ENCODE results near the gene SEMA3D. TPM values are rescaled to one million over a fixed set of nuclear protein-coding genes. Genes with fewer than 3 reads are reported as not detected.

The SEMA3D gene
- total RNA-seq, 1 donor from 2014 or later = 0.47 TPM

- Mint-ChIP-seq H3K27ac (no peak overlapping the region), H3K36me3 (ENCODE audit: low read depth) (no peaks in the 10 kb centered on the region), H3K4me1 (no peaks in the 10 kb centered on the region), H3K4me3 (no peak overlapping the region), H3K27me3 (no peaks in the 10 kb centered on the region), H3K9me3 (no peaks in the 10 kb centered on the region)
- DNase-seq = no peak
- intact Hi-C loops (cut with micrococcal nuclease) = no loop called here
Measured at GRCh38 chr7:85070967-85071628, 115.8 kb downstream of the SEMA3D start.

GRCh38 chr7:85068799-85069198 is 118.1 kb downstream of the SEMA3D start:
- intact Hi-C loops (cut with micrococcal nuclease) = no loop called here
- no peaks in the 10 kb centered on the region for H3K27me3 Mint-ChIP-seq
- H3K4me3 Mint-ChIP-seq = no peak overlapping the region
- DNase-seq = no peak
- H3K4me1 Mint-ChIP-seq = no peaks in the 10 kb centered on the region
- no peak overlapping the region for H3K27ac Mint-ChIP-seq
- H3K9me3 Mint-ChIP-seq = no peaks in the 10 kb centered on the region
- H3K36me3 Mint-ChIP-seq (ENCODE audit: low read depth) = no peaks in the 10 kb centered on the region

- H3K27ac Mint-ChIP-seq = no peak overlapping the region
- H3K4me3 Mint-ChIP-seq = no peak overlapping the region
- no peak for DNase-seq
- H3K27me3 Mint-ChIP-seq = no peaks in the 10 kb centered on the region
- intact Hi-C loops (cut with micrococcal nuclease) = no loop called here
- no peaks in the 10 kb centered on the region for H3K4me1 Mint-ChIP-seq
- H3K36me3 Mint-ChIP-seq (ENCODE audit: low read depth) = no peaks in the 10 kb centered on the region
- no peaks in the 10 kb centered on the region for H3K9me3 Mint-ChIP-seq
Measured at GRCh38 chr7:85067371-85067770, 119.5 kb downstream of the SEMA3D start.

GRCh38 chr7:85065888-85066485 is 120.9 kb downstream of the SEMA3D start:
- DNase-seq = no peak
- no peaks in the 10 kb centered on the region for H3K9me3 Mint-ChIP-seq
- H3K4me1 Mint-ChIP-seq = no peaks in the 10 kb centered on the region
- no peak overlapping the region for H3K4me3 Mint-ChIP-seq
- H3K27ac Mint-ChIP-seq = no peak overlapping the region
- intact Hi-C loops (cut with micrococcal nuclease) = no loop called here
- H3K36me3 Mint-ChIP-seq (ENCODE audit: low read depth) = no peaks in the 10 kb centered on the region
- no peaks in the 10 kb centered on the region for H3K27me3 Mint-ChIP-seq

GRCh38 chr7:85065306-85065705 is 121.5 kb downstream of the SEMA3D start:
- Mint-ChIP-seq H3K27me3 (no peaks in the 10 kb centered on the region), H3K27ac (no peak overlapping the region), H3K36me3 (ENCODE audit: low read depth) (no peaks in the 10 kb centered on the region), H3K4me1 (no peaks in the 10 kb centered on the region), H3K9me3 (no peaks in the 10 kb centered on the region), H3K4me3 (no peak overlapping the region)
- no peak for DNase-seq
- intact Hi-C loops (cut with micrococcal nuclease) = no loop called here

- Mint-ChIP-seq H3K27me3 (no peaks in the 10 kb centered on the region), H3K27ac (no peak overlapping the region), H3K4me3 (no peak overlapping the region), H3K36me3 (ENCODE audit: low read depth) (no peaks in the 10 kb centered on the region), H3K9me3 (no peaks in the 10 kb centered on the region), H3K4me1 (no peaks in the 10 kb centered on the region)
- intact Hi-C loops (cut with micrococcal nuclease) = no loop called here
- no peak for DNase-seq
Measured at GRCh38 chr7:85062651-85063050, 124.2 kb downstream of the SEMA3D start.

GRCh38 chr7:85061456-85061855 is 125.4 kb downstream of the SEMA3D start:
- intact Hi-C loops (cut with micrococcal nuclease) = no loop called here
- Mint-ChIP-seq H3K36me3 (ENCODE audit: low read depth) (no peaks in the 10 kb centered on the region), H3K4me3 (no peak overlapping the region), H3K27me3 (no peaks in the 10 kb centered on the region), H3K4me1 (no peaks in the 10 kb centered on the region), H3K9me3 (no peaks in the 10 kb centered on the region), H3K27ac (no peak overlapping the region)
- no peak for DNase-seq

- H3K27me3 Mint-ChIP-seq = no peaks in the 10 kb centered on the region
- no peaks in the 10 kb centered on the region for H3K36me3 Mint-ChIP-seq (ENCODE audit: low read depth)
- intact Hi-C loops (cut with micrococcal nuclease) = no loop called here
- no peaks in the 10 kb centered on the region for H3K4me1 Mint-ChIP-seq
- H3K27ac Mint-ChIP-seq = no peak overlapping the region
- no peak for DNase-seq
- H3K9me3 Mint-ChIP-seq = no peaks in the 10 kb centered on the region
- H3K4me3 Mint-ChIP-seq = no peak overlapping the region
Measured at GRCh38 chr7:85060696-85061095, 126.2 kb downstream of the SEMA3D start.

GRCh38 chr7:85055906-85056305 is 130.9 kb downstream of the SEMA3D start:
- no peak overlapping the region for H3K27ac Mint-ChIP-seq
- no peaks in the 10 kb centered on the region for H3K9me3 Mint-ChIP-seq
- no peak for DNase-seq
- H3K27me3 Mint-ChIP-seq = no peaks in the 10 kb centered on the region
- no peak overlapping the region for H3K4me3 Mint-ChIP-seq
- H3K4me1 Mint-ChIP-seq = no peaks in the 10 kb centered on the region
- intact Hi-C loops (cut with micrococcal nuclease) = no loop called here
- no peaks in the 10 kb centered on the region for H3K36me3 Mint-ChIP-seq (ENCODE audit: low read depth)

- DNase-seq = no peak
- Mint-ChIP-seq H3K36me3 (ENCODE audit: low read depth) (no peaks in the 10 kb centered on the region), H3K27ac (no peak overlapping the region), H3K4me3 (no peak overlapping the region), H3K27me3 (no peaks in the 10 kb centered on the region), H3K4me1 (no peaks in the 10 kb centered on the region), H3K9me3 (no peaks in the 10 kb centered on the region)
- intact Hi-C loops (cut with micrococcal nuclease) = no loop called here
Measured at GRCh38 chr7:85055196-85055595, 131.7 kb downstream of the SEMA3D start.

- no peak overlapping the region for H3K27ac Mint-ChIP-seq
- no peaks in the 10 kb centered on the region for H3K27me3 Mint-ChIP-seq
- H3K4me1 Mint-ChIP-seq = no peaks in the 10 kb centered on the region
- no peaks in the 10 kb centered on the region for H3K9me3 Mint-ChIP-seq
- no peaks in the 10 kb centered on the region for H3K36me3 Mint-ChIP-seq (ENCODE audit: low read depth)
- intact Hi-C loops (cut with micrococcal nuclease) = no loop called here
- H3K4me3 Mint-ChIP-seq = no peak overlapping the region
- no peak for DNase-seq
Measured at GRCh38 chr7:85054306-85054705, 132.6 kb downstream of the SEMA3D start.

- DNase-seq = no peak
- Mint-ChIP-seq H3K27me3 (no peaks in the 10 kb centered on the region), H3K36me3 (ENCODE audit: low read depth) (no peaks in the 10 kb centered on the region), H3K4me1 (no peaks in the 10 kb centered on the region), H3K4me3 (no peak overlapping the region), H3K9me3 (no peaks in the 10 kb centered on the region), H3K27ac (no peak overlapping the region)
- intact Hi-C loops (cut with micrococcal nuclease) = no loop called here
Measured at GRCh38 chr7:85052894-85053293, 134.0 kb downstream of the SEMA3D start.

- DNase-seq = no peak
- H3K27me3 Mint-ChIP-seq = no peaks in the 10 kb centered on the region
- H3K27ac Mint-ChIP-seq = no peak overlapping the region
- no peaks in the 10 kb centered on the region for H3K36me3 Mint-ChIP-seq (ENCODE audit: low read depth)
- intact Hi-C loops (cut with micrococcal nuclease) = no loop called here
- H3K9me3 Mint-ChIP-seq = no peaks in the 10 kb centered on the region
- H3K4me1 Mint-ChIP-seq = no peaks in the 10 kb centered on the region
- no peak overlapping the region for H3K4me3 Mint-ChIP-seq
Measured at GRCh38 chr7:85052056-85052737, 134.7 kb downstream of the SEMA3D start.

- no peak overlapping the region for H3K4me3 Mint-ChIP-seq
- no peaks in the 10 kb centered on the region for H3K4me1 Mint-ChIP-seq
- intact Hi-C loops (cut with micrococcal nuclease) = no loop called here
- H3K36me3 Mint-ChIP-seq (ENCODE audit: low read depth) = no peaks in the 10 kb centered on the region
- no peak overlapping the region for H3K27ac Mint-ChIP-seq
- no peaks in the 10 kb centered on the region for H3K9me3 Mint-ChIP-seq
- DNase-seq = no peak
- no peaks in the 10 kb centered on the region for H3K27me3 Mint-ChIP-seq
Measured at GRCh38 chr7:85046534-85046933, 140.3 kb downstream of the SEMA3D start.
